Neural cell (in vitro differentiated cells): ENCODE measurements around the gene KRT222. TPM values are rescaled to one million over a fixed set of nuclear protein-coding genes. Genes with fewer than 3 reads are reported as not detected.

Source experiments
- polyA plus RNA-seq: library from polyadenylated mRNA; depleted of rRNA; stranded (reverse); fragments of >200 nt; gene quantifications from 2 replicates; pipeline ENCODE4 v1.2.3, GENCODE V29; 2014

KRT222 gene
- polyA plus RNA-seq, 1 donor from 2014 or later, result 15.1 TPM

Other genes with a start within 250 kb of the KRT222 start
- gene TOP2A, start 247.3 kb downstream of the KRT222 start, polyA plus RNA-seq, result 5.3 and 7.8 TPM in 2 replicates
- 0.32 and 1.3 TPM in 2 replicates for gene IGFBP4, start 221.7 kb downstream of the KRT222 start, polyA plus RNA-seq
- gene TNS4, start 163.6 kb downstream of the KRT222 start, polyA plus RNA-seq, result not detected in 2 replicates
- not detected in 2 replicates for gene CCR7, start 99.7 kb downstream of the KRT222 start, polyA plus RNA-seq
- gene SMARCE1, start 17.4 kb downstream of the KRT222 start, polyA plus RNA-seq, result 245 and 248 TPM in 2 replicates
- gene KRT24, start 38.6 kb upstream of the KRT222 start, polyA plus RNA-seq, result 0.83 TPM in 1 of 2 replicates, not detected in the other
- 0.19 and 0.56 TPM in 2 replicates for gene KRT25, start 90.2 kb upstream of the KRT222 start, polyA plus RNA-seq
- not detected in 2 replicates for gene KRT26, start 107.0 kb upstream of the KRT222 start, polyA plus RNA-seq
- gene KRT27, start 117.4 kb upstream of the KRT222 start, polyA plus RNA-seq, result not detected in 2 replicates
- gene KRT28, start 134.8 kb upstream of the KRT222 start, polyA plus RNA-seq, result not detected in 2 replicates
- gene KRT10, start 157.4 kb upstream of the KRT222 start, polyA plus RNA-seq, result 42.8 and 54.2 TPM in 2 replicates
- gene KRT12, start 202.0 kb upstream of the KRT222 start, polyA plus RNA-seq, result not detected in 2 replicates
- not detected in 2 replicates for gene KRT20, start 220.1 kb upstream of the KRT222 start, polyA plus RNA-seq